ENCODE results near the gene ADIPOQ.
"Not testable (repeated sequence)": the region's sequence is repeated elsewhere in the genome, so short reads cannot be mapped to it uniquely, and the experiment has no call there.

The ADIPOQ gene

GRCh38 chr3:186826976-186827857, 15.3 kb upstream of the ADIPOQ start:
- no peak for FAIRE-seq

GRCh38 chr3:186828340-186828739, 14.2 kb upstream of the ADIPOQ start:
- FAIRE-seq = no peak

GRCh38 chr3:186831798-186832197, 10.7 kb upstream of the ADIPOQ start:
- no peak for FAIRE-seq

GRCh38 chr3:186832276-186832675, 10.2 kb upstream of the ADIPOQ start:
- no peak for FAIRE-seq

GRCh38 chr3:186839874-186840641, 2.5 kb upstream of the ADIPOQ start:
- FAIRE-seq = no peak

- no peak for FAIRE-seq
Observed at GRCh38 chr3:186841620-186842019, 890 bp upstream of the ADIPOQ start.

- FAIRE-seq = no peak
Observed at GRCh38 chr3:186843039-186843432, 526 bp downstream of the ADIPOQ start.

GRCh38 chr3:186844908-186845307, 2.4 kb downstream of the ADIPOQ start:
- no peak for FAIRE-seq

- FAIRE-seq = no peak
Observed at GRCh38 chr3:186845756-186846155, 3.2 kb downstream of the ADIPOQ start.

GRCh38 chr3:186847437-186847836, 4.9 kb downstream of the ADIPOQ start:
- no peak for FAIRE-seq

GRCh38 chr3:186849374-186849975, 7.0 kb downstream of the ADIPOQ start:
- FAIRE-seq = no peak

GRCh38 chr3:186851835-186852234, 9.3 kb downstream of the ADIPOQ start:
- FAIRE-seq = not testable (repeated sequence)

- no peak for FAIRE-seq
Observed at GRCh38 chr3:186852994-186853393, 10.5 kb downstream of the ADIPOQ start.

GRCh38 chr3:186854146-186854545, 11.6 kb downstream of the ADIPOQ start:
- FAIRE-seq = no peak

GRCh38 chr3:186854954-186855353, 12.4 kb downstream of the ADIPOQ start:
- no peak for FAIRE-seq

GRCh38 chr3:186857743-186858142, 15.2 kb downstream of the ADIPOQ start:
- FAIRE-seq = no peak

GRCh38 chr3:186865215-186865853, 22.8 kb downstream of the ADIPOQ start:
- not testable (repeated sequence) for FAIRE-seq

- not testable (repeated sequence) for FAIRE-seq
Observed at GRCh38 chr3:186866095-186866494, 23.6 kb downstream of the ADIPOQ start.

- FAIRE-seq = no peak
Observed at GRCh38 chr3:186869253-186870100, 27.0 kb downstream of the ADIPOQ start.

- FAIRE-seq = no peak
Observed at GRCh38 chr3:186870421-186871201, 28.1 kb downstream of the ADIPOQ start.

- FAIRE-seq = no peak
Observed at GRCh38 chr3:186871403-186871924, 29.0 kb downstream of the ADIPOQ start.

Measured in TTC549 (cell line).